GM12874 (cell line): Measurements from ENCODE around the gene CS.
A peak's percentile ranks its signal among the peaks of the same experiment; 100 is the strongest.

Experiments used
- TF ChIP-seq, protein P1 (sequence below): IDR thresholded peaks from 2 replicates; pipeline ENCODE4 v1.5.1; 2011; ENCODE audit warnings: low read depth, mild to moderate bottlenecking, control low read depth, low read length, moderate library complexity; ENCODE audit not compliant: insufficient read depth

Gene CS

DNA sequence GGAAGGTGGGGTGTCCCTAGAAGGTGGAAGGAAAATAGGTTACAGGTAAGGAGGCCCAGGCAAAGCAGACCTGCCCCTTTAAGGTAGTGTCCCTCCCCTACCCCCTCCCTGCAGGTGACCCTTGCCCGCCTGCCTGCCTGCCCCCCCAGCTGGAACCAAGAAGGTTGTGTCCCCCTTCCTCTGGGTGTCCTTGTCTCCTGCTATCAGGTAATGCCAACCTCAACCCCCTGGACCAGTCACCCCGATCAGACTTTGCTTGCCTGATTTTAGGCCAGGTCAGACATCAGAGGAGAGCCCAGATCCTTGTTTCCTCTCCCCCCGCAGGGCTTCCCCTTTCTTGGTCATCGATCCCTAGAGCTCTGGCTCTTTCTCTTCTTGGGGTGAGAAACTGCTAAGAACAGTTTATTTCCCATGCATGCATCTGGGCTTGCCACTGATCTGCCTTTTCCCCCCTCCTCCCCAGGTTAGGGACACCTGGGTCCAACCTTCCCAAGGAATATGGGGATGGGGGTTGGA, 70.2 kb downstream of the CS start, which contains the start of gene SLC39A5:
Gene SLC39A5 (plus strand): TSS at position 136 of the 516 bp plus-strand sequence. CDS start 1,224 bp downstream, outside the sequence.
- TF ChIP-seq, protein P1, sequence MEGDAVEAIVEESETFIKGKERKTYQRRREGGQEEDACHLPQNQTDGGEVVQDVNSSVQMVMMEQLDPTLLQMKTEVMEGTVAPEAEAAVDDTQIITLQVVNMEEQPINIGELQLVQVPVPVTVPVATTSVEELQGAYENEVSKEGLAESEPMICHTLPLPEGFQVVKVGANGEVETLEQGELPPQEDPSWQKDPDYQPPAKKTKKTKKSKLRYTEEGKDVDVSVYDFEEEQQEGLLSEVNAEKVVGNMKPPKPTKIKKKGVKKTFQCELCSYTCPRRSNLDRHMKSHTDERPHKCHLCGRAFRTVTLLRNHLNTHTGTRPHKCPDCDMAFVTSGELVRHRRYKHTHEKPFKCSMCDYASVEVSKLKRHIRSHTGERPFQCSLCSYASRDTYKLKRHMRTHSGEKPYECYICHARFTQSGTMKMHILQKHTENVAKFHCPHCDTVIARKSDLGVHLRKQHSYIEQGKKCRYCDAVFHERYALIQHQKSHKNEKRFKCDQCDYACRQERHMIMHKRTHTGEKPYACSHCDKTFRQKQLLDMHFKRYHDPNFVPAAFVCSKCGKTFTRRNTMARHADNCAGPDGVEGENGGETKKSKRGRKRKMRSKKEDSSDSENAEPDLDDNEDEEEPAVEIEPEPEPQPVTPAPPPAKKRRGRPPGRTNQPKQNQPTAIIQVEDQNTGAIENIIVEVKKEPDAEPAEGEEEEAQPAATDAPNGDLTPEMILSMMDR: no peak

DNA sequence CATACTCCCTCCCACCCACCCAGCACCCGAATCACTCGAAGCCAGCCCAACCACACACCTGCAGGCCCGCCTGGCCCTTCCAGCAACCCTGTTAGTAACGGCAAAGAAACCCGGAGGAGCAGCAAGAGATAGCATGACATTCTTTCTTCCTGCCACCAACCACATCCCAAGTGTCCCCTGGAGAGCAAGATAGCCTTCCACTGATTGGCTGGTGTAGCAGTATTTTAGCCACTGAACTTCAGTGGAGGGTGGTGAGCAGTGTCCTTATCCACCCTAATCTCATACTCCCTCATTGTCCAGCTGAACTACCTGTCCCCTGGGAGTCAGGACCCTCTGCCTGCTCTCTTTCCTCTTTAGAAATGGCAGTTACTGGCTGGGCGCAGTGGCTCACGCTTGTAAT, 71.0 kb downstream of the CS start:
- TF ChIP-seq, protein P1: no peak

- TF ChIP-seq, protein P1: no peak
These were observed 75.2 kb downstream of the CS start for GRCh38 chr12:56224954-56225353.

- TF ChIP-seq, protein P1: peak; percentile 84
These were observed 75.9 kb downstream of the CS start, which contains the start of gene NABP2 for GRCh38 chr12:56224102-56224701. Gene NABP2 (plus strand): TSS chr12:56224342. CDS start chr12:56224857, 515 bp downstream.

- TF ChIP-seq, protein P1: no peak
These were observed 76.5 kb downstream of the CS start for GRCh38 chr12:56223571-56224101.

DNA sequence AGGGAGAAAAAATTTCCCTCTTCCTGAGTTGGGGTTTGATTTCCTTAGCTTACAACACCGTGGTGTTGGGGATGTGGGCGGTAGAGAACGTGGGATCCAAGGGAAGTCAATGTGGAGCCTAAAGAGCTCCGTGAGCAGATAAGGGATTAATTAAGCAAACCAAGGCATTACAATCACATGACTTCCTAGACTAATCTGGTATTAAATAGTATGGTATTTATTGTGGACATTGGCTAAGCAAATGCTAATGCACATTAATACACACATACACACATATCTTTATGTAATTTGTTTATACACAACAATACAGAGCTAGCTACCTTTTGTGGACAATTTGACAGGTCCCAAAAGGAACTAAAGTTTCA, 77.6 kb downstream of the CS start:
- TF ChIP-seq, protein P1: no peak

DNA sequence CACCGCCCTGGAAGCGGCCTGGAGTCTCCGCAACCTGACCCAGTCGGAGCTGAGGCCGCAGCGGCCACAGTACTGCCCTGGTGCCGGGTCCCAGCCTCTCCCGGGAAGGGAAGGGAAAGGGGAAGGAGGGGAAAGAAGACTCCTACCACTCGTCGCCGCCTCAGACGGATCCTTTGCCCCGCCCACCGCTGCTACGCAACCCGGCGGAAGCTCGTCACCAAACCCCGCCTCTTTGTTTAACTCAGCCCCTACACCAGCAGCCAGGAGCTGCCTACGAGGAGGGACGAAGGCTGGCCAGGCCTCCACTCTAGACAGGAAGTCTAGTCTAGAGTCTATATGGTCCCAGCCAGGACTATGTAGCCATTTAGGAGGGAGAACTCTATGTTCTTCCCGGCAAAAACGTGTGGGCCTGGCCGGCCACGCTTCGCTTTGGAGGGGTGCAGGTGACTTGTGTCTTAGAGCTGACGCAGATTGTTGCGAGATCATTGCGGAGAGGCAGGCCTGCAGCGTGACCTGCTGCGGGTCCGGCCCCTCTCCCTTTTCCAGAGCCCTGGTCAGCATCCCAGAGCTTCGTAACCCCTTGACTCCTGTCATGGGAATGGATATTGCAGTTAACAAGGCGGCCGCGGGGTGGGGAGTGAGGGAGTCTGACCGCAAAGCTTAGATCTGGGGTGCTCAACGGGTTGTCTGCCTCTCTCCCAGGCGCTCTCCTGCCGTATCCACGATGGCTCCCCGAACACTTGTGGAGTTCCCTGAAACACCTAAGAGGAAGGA, 78.2 kb downstream of the CS start, which contains the start of gene RNF41:
Gene RNF41 (minus strand): TSS at position 166 of the 774 bp plus-strand sequence. CDS start 7,875 bp downstream, outside the sequence.
- TF ChIP-seq, protein P1: no peak
